ENCODE measurements around the gene TRAPPC8.
"Not testable (repeated sequence)": the region's sequence is repeated elsewhere in the genome, so short reads cannot be mapped to it uniquely, and the experiment has no call there.

- not testable (repeated sequence) for TF ChIP-seq CTCF (IDR thresholded peaks at IDR 0.05; ENCODE audit: insufficient read depth, low read depth, low read length); EZH2 (IDR thresholded peaks at IDR 0.05; ENCODE audit: insufficient read depth, low read length)
Measured at GRCh38 chr18:31948349-31948748, 5.4 kb upstream of the TRAPPC8 start.
